ENCODE data around the gene ATP2A1.

ATP2A1 gene

DNA sequence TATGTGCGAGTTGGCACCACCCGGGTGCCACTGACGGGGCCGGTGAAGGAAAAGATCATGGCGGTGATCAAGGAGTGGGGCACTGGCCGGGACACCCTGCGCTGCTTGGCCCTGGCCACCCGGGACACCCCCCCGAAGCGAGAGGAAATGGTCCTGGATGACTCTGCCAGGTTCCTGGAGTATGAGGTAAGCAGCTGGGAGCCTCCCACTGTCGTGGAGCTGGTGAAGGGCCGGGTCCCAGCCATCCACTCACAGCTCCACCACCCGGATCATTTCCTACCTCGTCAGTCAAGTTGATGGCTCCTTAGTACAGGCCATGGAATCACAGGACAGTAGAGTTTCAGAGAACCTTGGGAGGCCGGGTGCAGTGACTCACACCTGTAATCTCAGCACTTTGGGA lies 20.0 kb downstream of the ATP2A1 start:
- Histone ChIP-seq H3K4ac (ENCODE audit: low read depth, low read length) (no peak overlapping the region), H2AFZ (ENCODE audit: insufficient read depth, low read length, poor library complexity) (no peak overlapping the region), H3K4me1 (ENCODE audit: control insufficient read depth in 1 of 2, insufficient read depth in 2 of 2, low read length in 2 of 2) (peaks cover 4 to 6% of the 10 kb centered on the region in 2 experiments), H4K12ac (ENCODE audit: low read depth, low read length) (no peak overlapping the region), H3K4me2 (ENCODE audit: low read length) (no peak overlapping the region), H3K79me2 (ENCODE audit: control insufficient read depth, insufficient read depth, low read length, poor library complexity) (no peaks in the 10 kb centered on the region), H2BK5ac (ENCODE audit: low read depth, low read length, poor library complexity) (no peak overlapping the region), H2BK120ac (ENCODE audit: insufficient read depth, low read length, poor library complexity) (no peak overlapping the region), H3K36me3 (ENCODE audit: control insufficient read depth in 1 of 2, insufficient read depth in 2 of 2, low read length in 2 of 2) (peaks cover 0 to 4% of the 10 kb centered on the region in 2 experiments), H3K23ac (ENCODE audit: low read length) (no peak overlapping the region), H2BK12ac (ENCODE audit: low read length) (no peak overlapping the region), H3K14ac (ENCODE audit: low read length) (no peak overlapping the region), H3K9ac (ENCODE audit: low read length) (no peak overlapping the region), H3K79me1 (ENCODE audit: low read length) (no peaks in the 10 kb centered on the region), H4K91ac (ENCODE audit: low read depth, low read length) (no peak overlapping the region), H3K18ac (ENCODE audit: low read length) (no peak overlapping the region), H3K9me3 (ENCODE audit: insufficient read depth, low read depth, low read length) (peaks cover 1% of the 10 kb centered on the region), H2AK5ac (ENCODE audit: low read length) (no peak overlapping the region), H3K27me3 (ENCODE audit: insufficient read depth, low read length) (no peaks in the 10 kb centered on the region), H4K8ac (ENCODE audit: low read depth, low read length) (no peak overlapping the region), H3K4me3 (ENCODE audit: low read depth, low read length) (no peak overlapping the region), H3K27ac (ENCODE audit: low read depth, low read length) (no peak overlapping the region)
- no CpG with 5 or more reads among the region's 15 CpGs for WGBS (ENCODE audit: extremely low coverage, insufficient coverage, insufficient read length)
- DNase-seq, result peak; percentile 80 to 85

GRCh38 chr16:28898942-28899341 lies 20.7 kb downstream of the ATP2A1 start:
- no peak overlapping the region for H3K23ac ChIP-seq (ENCODE audit: low read length)
- H4K8ac ChIP-seq (ENCODE audit: low read depth, low read length), result no peak overlapping the region
- no peak overlapping the region for H2AFZ ChIP-seq (ENCODE audit: insufficient read depth, low read length, poor library complexity)

GRCh38 chr16:28899882-28900590 lies 21.7 kb downstream of the ATP2A1 start:
- Histone ChIP-seq H4K12ac (ENCODE audit: low read depth, low read length) (no peak overlapping the region), H3K79me2 (ENCODE audit: control insufficient read depth, insufficient read depth, low read length, poor library complexity) (no peaks in the 10 kb centered on the region), H2BK120ac (ENCODE audit: insufficient read depth, low read length, poor library complexity) (no peak overlapping the region), H2AK5ac (ENCODE audit: low read length) (no peak overlapping the region), H3K23ac (ENCODE audit: low read length) (no peak overlapping the region), H2BK5ac (ENCODE audit: low read depth, low read length, poor library complexity) (no peak overlapping the region), H4K8ac (ENCODE audit: low read depth, low read length) (no peak overlapping the region), H3K27me3 (ENCODE audit: insufficient read depth, low read length) (no peaks in the 10 kb centered on the region), H4K91ac (ENCODE audit: low read depth, low read length) (no peak overlapping the region), H3K9ac (ENCODE audit: low read length) (no peak overlapping the region), H3K79me1 (ENCODE audit: low read length) (no peaks in the 10 kb centered on the region), H3K14ac (ENCODE audit: low read length) (no peak overlapping the region), H3K27ac (ENCODE audit: low read depth, low read length) (no peak overlapping the region), H2AFZ (ENCODE audit: insufficient read depth, low read length, poor library complexity) (no peak overlapping the region), H3K4me3 (ENCODE audit: low read depth, low read length) (no peak overlapping the region), H3K4ac (ENCODE audit: low read depth, low read length) (no peak overlapping the region), H3K36me3 (ENCODE audit: control insufficient read depth in 1 of 2, insufficient read depth in 2 of 2, low read length in 2 of 2) (peaks cover 4 to 8% of the 10 kb centered on the region in 2 experiments), H2BK12ac (ENCODE audit: low read length) (no peak overlapping the region), H3K18ac (ENCODE audit: low read length) (no peak overlapping the region), H3K4me1 (ENCODE audit: control insufficient read depth in 1 of 2, insufficient read depth in 2 of 2, low read length in 2 of 2) (peaks cover 4 to 6% of the 10 kb centered on the region in 2 experiments), H3K9me3 (ENCODE audit: insufficient read depth, low read depth, low read length) (peaks cover 1% of the 10 kb centered on the region), H3K4me2 (ENCODE audit: low read length) (no peak overlapping the region)
- no peak for DNase-seq
- no CpG with 5 or more reads among the region's 11 CpGs for WGBS (ENCODE audit: extremely low coverage, insufficient coverage, insufficient read length)

More at GRCh38 chr16:28898942-28899341, 20.7 kb downstream of the ATP2A1 start:
- no peak overlapping the region for H2BK12ac ChIP-seq (ENCODE audit: low read length)
- no peak overlapping the region for H3K18ac ChIP-seq (ENCODE audit: low read length)
- H4K91ac ChIP-seq (ENCODE audit: low read depth, low read length), result no peak overlapping the region
- H4K12ac ChIP-seq (ENCODE audit: low read depth, low read length), result no peak overlapping the region
- H2BK120ac ChIP-seq (ENCODE audit: insufficient read depth, low read length, poor library complexity), result no peak overlapping the region
- H2AK5ac ChIP-seq (ENCODE audit: low read length), result no peak overlapping the region
- H3K36me3 ChIP-seq (ENCODE audit: control insufficient read depth in 1 of 2, insufficient read depth in 2 of 2, low read length in 2 of 2), result peaks cover 0 to 6% of the 10 kb centered on the region in 2 experiments
- no peak overlapping the region for H3K27ac ChIP-seq (ENCODE audit: low read depth, low read length)
- peaks cover 1% of the 10 kb centered on the region for H3K9me3 ChIP-seq (ENCODE audit: insufficient read depth, low read depth, low read length)
- H3K14ac ChIP-seq (ENCODE audit: low read length), result no peak overlapping the region
- no peak overlapping the region for H3K4me3 ChIP-seq (ENCODE audit: low read depth, low read length)
- no peaks in the 10 kb centered on the region for H3K27me3 ChIP-seq (ENCODE audit: insufficient read depth, low read length)
- DNase-seq, result no peak
- H3K4ac ChIP-seq (ENCODE audit: low read depth, low read length), result no peak overlapping the region
- H3K79me2 ChIP-seq (ENCODE audit: control insufficient read depth, insufficient read depth, low read length, poor library complexity), result no peaks in the 10 kb centered on the region
- no CpG with 5 or more reads among the region's 4 CpGs for WGBS (ENCODE audit: extremely low coverage, insufficient coverage, insufficient read length)
- H2BK5ac ChIP-seq (ENCODE audit: low read depth, low read length, poor library complexity), result no peak overlapping the region
- H3K9ac ChIP-seq (ENCODE audit: low read length), result no peak overlapping the region
- peaks cover 4 to 6% of the 10 kb centered on the region in 2 experiments for H3K4me1 ChIP-seq (ENCODE audit: control insufficient read depth in 1 of 2, insufficient read depth in 2 of 2, low read length in 2 of 2)
- no peaks in the 10 kb centered on the region for H3K79me1 ChIP-seq (ENCODE audit: low read length)
- H3K4me2 ChIP-seq (ENCODE audit: low read length), result no peak overlapping the region

GRCh38 chr16:28900601-28901000 lies 22.3 kb downstream of the ATP2A1 start:
- no peak overlapping the region for H3K4me2 ChIP-seq (ENCODE audit: low read length)
- no peak overlapping the region for H4K12ac ChIP-seq (ENCODE audit: low read depth, low read length)
- no peak overlapping the region for H4K91ac ChIP-seq (ENCODE audit: low read depth, low read length)
- H4K8ac ChIP-seq (ENCODE audit: low read depth, low read length), result no peak overlapping the region
- no peak overlapping the region for H3K9ac ChIP-seq (ENCODE audit: low read length)
- DNase-seq, result no peak
- no peak overlapping the region for H2AK5ac ChIP-seq (ENCODE audit: low read length)
- H3K27me3 ChIP-seq (ENCODE audit: insufficient read depth, low read length), result no peaks in the 10 kb centered on the region
- no peak overlapping the region for H3K4ac ChIP-seq (ENCODE audit: low read depth, low read length)
- H2AFZ ChIP-seq (ENCODE audit: insufficient read depth, low read length, poor library complexity), result no peak overlapping the region
- no peak overlapping the region for H2BK5ac ChIP-seq (ENCODE audit: low read depth, low read length, poor library complexity)
- H2BK120ac ChIP-seq (ENCODE audit: insufficient read depth, low read length, poor library complexity), result no peak overlapping the region
- H3K14ac ChIP-seq (ENCODE audit: low read length), result no peak overlapping the region
- peaks cover 4 to 6% of the 10 kb centered on the region in 2 experiments for H3K4me1 ChIP-seq (ENCODE audit: control insufficient read depth in 1 of 2, insufficient read depth in 2 of 2, low read length in 2 of 2)
- peaks cover 4 to 12% of the 10 kb centered on the region in 2 experiments for H3K36me3 ChIP-seq (ENCODE audit: control insufficient read depth in 1 of 2, insufficient read depth in 2 of 2, low read length in 2 of 2)
- WGBS (ENCODE audit: extremely low coverage, insufficient coverage, insufficient read length), result no CpG with 5 or more reads among the region's 25 CpGs
- no peak overlapping the region for H2BK12ac ChIP-seq (ENCODE audit: low read length)
- H3K23ac ChIP-seq (ENCODE audit: low read length), result no peak overlapping the region
- no peaks in the 10 kb centered on the region for H3K79me1 ChIP-seq (ENCODE audit: low read length)
- H3K79me2 ChIP-seq (ENCODE audit: control insufficient read depth, insufficient read depth, low read length, poor library complexity), result no peaks in the 10 kb centered on the region
- H3K4me3 ChIP-seq (ENCODE audit: low read depth, low read length), result no peak overlapping the region
- no peak overlapping the region for H3K27ac ChIP-seq (ENCODE audit: low read depth, low read length)
- H3K9me3 ChIP-seq (ENCODE audit: insufficient read depth, low read depth, low read length), result peaks cover 1% of the 10 kb centered on the region
- H3K18ac ChIP-seq (ENCODE audit: low read length), result no peak overlapping the region

Measured in trophoblast cell (in vitro differentiated cells and primary cell).